ENCODE measurements around the gene ATP2A3.

ATP2A3 gene

DNA sequence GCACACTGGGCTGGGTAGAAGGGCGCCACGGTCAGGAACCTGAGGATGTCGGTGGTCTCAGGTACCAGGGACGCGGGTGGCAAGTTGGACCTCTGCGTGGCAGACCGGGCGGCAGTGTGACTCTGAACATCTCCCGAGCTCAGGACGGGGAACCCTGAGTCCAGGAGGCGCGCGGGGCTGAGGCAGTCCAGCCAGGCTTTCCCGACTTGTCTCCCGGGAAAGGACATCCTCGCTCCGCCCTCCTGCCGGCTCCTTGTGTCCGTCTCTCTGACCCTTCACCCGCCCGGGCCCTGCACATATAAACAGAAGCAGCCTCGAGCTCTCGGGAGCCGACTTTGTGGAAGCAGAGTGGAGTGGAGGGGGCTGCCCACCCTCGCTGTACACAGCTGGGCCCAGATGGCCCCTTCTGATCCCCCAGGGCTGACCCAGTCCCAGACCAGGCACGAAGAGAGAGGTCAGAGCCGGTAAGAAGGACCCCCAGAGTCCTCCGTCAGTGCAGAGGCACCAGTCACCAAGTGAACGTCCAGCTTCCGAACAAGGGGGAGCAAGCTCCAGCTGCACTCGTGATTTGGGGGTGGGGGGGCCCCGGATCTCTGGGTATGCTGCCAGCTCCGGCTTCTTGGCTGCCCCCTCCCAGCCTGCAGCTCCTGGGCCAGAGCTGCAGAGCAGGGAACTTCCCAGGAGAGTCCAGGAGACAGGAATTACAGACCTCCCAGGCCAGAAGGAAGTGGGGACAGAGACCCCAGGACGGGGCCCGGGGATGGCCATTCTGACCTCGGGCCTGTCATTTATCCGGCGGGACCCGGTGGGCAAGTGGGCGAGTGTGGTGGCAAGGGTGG lies 39.5 kb downstream of the ATP2A3 start:
- DNase-seq, result no peak

- no peak for DNase-seq
These were observed 40.6 kb downstream of the ATP2A3 start for GRCh38 chr17:3923466-3924190.

GRCh38 chr17:3922765-3923164 lies 41.5 kb downstream of the ATP2A3 start:
- no peak for DNase-seq

GRCh38 chr17:3921502-3922319 lies 42.5 kb downstream of the ATP2A3 start:
- DNase-seq, result no peak

GRCh38 chr17:3921006-3921405 lies 43.2 kb downstream of the ATP2A3 start:
- no peak for DNase-seq

DNA sequence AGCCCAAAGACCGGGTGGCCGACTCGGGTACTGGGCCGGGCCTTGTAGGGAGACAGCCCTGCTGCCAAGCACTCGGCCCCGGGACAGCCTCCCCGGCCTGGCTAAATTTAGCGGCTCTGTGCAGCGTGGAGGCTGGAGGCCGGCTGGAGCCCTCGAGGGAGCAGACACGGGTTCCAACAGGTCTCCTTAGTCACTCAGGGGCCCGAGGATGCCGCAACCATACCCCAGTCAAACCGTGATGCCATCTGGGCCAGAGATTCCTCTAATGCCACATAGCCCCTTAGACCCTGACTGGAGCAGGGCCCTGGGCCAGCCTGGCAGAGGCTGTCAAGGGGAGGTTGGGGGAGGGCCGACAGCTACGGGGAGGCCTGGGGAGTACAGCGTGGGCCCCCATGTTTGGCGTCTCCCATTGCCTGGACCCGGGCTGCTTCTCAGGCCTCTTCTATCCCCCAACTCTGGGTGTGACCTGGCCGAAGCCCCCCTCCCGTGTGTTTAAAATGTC lies 45.1 kb downstream of the ATP2A3 start:
- DNase-seq, result no peak

- DNase-seq, result no peak
These were observed 45.7 kb downstream of the ATP2A3 start for GRCh38 chr17:3918372-3919122.

DNA sequence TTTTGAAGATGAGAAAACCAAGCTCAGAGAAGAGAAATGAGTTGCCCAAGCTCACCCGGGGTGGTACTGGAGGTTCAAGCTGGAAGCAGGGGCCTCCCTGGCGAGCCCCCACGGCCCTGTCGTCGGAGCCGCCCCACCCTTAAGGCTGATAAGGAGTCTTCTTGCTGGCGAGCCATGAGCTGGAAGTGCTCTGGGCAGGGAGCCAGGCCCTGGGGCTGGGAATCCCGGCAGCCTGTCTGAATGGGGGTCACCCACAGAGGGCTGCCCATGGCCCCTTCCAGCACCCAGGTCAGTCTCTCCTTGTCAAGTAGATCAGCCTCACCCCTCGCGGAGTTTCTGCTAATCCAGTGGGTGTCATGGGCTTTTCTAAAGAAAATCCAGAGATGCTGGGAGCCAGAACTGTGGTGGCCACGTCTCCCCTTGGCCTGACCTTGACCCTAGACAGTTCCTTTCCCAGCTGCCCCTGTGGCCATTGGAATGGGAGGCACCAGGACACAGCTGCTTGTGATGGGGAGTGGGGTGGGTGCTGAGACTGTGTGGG lies 46.8 kb downstream of the ATP2A3 start:
- DNase-seq, result no peak

GRCh38 chr17:3916825-3917224 lies 47.4 kb downstream of the ATP2A3 start:
- no peak for DNase-seq

DNA sequence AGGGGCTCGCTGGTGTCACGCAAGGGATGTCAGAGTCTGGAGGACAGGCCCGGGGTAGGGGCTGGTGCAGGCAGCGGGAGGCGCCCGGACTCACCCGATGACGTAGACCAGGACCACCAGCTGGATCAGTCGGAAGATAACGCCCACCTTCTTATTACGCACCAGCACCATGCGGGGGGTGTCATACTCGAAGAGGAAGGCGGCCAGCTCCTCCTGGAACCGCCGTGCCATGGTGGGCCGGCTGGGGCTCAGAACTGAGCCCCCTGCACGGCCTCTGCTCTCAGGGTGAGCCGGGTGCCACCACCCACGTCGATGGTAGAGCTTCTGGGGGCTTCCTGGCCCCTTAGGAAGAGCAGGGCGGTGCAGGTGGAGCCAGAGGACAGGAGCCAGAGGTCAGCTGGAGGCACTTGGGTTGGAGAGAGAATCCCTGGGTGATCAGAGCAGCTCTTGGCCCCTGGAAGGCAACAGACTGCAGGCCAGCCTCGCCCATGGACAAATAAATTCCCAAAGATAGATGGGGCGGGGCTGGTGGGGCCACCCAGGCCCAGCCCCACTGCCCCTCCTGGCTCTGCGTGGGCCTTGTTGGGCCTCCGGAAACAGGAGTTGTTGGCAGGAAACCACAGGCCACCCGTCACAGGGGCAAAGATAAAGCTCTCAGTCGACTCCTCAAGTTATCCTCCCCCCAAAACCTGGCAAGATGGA lies 48.1 kb downstream of the ATP2A3 start, which contains the start of gene P2RX1:
Gene P2RX1, minus strand, starts transcription at position 471 of the 702 bp plus-strand sequence. Its CDS starts 240 bp downstream, at position 231.
- DNase-seq, result no peak

GRCh38 chr17:3915581-3915994 lies 48.6 kb downstream of the ATP2A3 start:
- no peak for DNase-seq

DNA sequence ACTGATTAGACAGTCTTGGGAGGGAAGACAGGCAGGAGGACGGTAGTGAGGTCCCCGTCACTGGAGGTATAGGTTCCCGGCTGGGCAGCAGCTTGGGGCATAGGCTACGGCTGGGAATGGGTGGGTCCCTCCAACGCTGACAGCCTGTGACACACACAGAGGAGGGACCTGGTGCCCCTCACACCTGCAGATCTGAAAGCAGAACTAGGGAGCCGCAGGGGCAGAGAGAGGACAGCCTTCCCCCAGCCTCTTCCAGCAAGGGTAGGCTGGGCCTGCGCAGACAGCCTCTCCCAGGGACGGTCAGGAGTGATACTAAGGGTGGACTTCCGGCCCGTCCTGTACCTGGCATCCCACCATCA lies 49.9 kb downstream of the ATP2A3 start:
- no peak for DNase-seq

DNA sequence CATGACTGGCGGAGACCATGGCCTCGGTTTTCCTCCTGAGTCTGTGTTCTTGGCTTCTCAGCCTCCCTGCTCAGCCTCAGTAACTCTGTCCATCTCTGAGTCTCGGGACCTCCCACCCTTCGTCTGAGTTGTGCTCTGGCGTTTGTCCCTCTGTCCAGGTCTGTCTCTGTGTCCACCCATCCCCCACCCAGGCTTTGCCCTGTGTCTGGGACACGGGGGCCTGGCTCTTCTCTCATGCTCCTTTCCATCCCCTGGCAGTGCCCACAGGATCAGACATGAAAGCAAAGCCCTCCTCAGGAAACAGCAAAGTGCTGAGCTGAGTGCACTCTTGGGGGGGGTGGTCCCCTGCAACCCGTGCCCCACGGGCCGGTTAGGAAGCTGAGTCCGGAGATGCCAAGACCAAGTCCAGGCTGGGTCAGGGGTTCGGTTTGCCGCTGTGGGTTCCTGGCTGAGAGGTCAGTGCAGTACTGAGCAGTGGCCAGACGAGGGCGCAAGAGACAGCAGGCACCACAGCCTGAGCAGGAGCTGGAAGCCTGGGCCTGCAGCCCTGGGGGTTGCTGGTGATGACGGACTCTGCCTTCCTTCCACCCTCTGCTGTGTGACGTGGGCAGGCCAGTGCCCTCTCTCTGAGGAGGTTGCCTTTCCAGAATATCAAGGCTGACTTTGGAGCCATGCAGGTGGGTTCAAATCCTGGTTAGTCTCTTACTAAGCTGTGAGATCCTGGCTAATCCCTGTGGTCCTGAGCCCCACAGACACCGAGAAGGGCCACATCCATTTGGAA lies 50.5 kb downstream of the ATP2A3 start:
- DNase-seq, result peak in 1 of 2 experiments; percentile 39

- DNase-seq, result no peak
These were observed 51.4 kb downstream of the ATP2A3 start for GRCh38 chr17:3912827-3913226.

DNA sequence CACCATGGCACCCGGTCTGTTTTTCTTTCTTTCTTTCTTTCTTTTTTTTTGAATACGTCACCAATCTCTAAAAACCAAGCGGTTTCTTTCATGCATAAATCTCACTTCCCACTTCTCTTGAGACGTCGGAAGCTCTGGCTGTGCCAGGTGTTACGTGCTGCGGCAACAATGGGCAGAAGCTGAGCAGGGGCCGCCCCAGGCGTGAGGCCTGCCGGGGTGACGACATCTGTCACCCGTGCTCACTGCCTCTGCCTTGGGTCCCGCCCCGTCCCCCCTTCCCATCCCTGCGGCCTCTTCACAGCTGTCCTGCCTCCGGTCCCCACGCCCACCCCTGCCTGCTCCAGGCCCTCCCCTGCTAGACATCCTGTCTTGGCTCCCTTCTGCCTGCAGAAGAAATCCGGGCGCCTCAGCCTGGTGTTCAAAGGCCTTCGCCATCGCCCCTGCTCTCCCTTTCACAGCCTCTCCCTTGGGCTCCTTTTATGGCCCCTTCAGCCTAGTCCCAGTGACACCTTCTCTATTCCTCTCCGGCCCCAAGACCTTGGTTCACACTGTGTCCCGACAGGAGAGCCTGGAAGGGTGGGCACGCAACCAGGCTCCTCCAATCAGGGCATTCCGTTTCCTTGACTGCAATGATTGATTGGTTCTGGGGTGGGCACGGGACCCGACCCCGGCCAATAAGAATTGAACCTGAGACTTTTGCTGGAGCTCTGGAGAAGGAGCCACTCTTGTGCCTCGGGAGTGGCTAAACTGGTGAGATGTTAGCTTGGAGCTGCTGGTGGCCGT lies 52.8 kb downstream of the ATP2A3 start:
- DNase-seq, result no peak

GRCh38 chr17:3910420-3911270 lies 53.6 kb downstream of the ATP2A3 start:
- DNase-seq, result no peak

DNA sequence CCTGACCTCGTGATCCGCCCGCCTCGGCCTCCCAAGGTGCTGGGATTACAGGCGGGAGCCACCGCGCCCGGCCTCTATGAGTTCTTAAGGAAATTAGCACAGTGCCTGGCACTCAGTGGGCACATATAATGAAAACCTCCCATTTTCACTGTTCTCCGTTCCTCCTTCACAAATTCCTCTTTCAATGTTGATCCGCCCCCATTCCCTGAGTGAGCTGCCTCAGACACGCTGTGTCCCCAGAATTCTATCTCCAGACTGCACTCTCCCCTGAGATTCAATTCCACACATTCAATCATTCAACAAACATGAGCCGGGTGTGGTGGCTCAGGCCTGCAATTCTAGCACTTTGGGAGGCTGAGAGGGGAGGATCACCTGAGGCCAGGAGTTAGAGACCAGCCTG lies 55.0 kb downstream of the ATP2A3 start:
- no peak for DNase-seq

- DNase-seq, result no peak
These were observed 56.6 kb downstream of the ATP2A3 start for GRCh38 chr17:3907483-3908216.
